ENCODE data around the gene ZNF536. TPM values are rescaled to one million over a fixed set of nuclear protein-coding genes. Genes with fewer than 3 reads are reported as not detected.

Gene ZNF536
- total RNA-seq, 1 experiment from 2014 or later: 0.35 TPM

DNA sequence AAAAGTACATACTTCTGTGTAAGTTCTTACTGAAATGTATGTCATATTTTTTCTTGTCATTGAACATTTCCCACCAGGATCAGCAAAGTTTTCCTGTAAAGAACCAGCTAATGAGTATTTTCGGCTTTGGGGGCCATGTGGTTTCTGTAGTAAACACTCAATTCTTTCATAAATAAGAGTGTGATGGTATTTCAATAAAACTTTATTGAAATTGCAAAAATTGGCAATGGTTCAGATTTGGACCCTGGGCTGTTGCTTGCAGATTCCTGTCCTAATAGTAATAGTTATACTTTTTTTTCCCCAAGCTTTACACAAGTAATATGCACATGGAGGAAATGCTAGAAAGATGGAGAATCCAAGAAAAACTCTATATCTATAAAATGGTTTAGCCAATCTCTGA, 83.7 kb downstream of the ZNF536 start:
- Mint-ChIP-seq H3K4me3 (no peak overlapping the region), H3K9me3 (no peaks in the 10 kb centered on the region), H3K27ac (no peak overlapping the region), H3K36me3 (no peaks in the 10 kb centered on the region), H3K27me3 (ENCODE audit: low read depth) (no peaks in the 10 kb centered on the region), H3K4me1 (peaks cover 9% of the 10 kb centered on the region)
- TF ChIP-seq CREM (CRISPR knock-in tag; IDR thresholded peaks at IDR 0.05): no peak
- no peak for TF ChIP-seq ZNF416 (CRISPR knock-in tag; IDR thresholded peaks at IDR 0.05)
- no peak for TF ChIP-seq NFE2L1 (CRISPR knock-in tag; IDR thresholded peaks at IDR 0.05)
- no peak for TF ChIP-seq SMAD4 (CRISPR knock-in tag; IDR thresholded peaks at IDR 0.05)
- no peak for TF ChIP-seq KAT7 (CRISPR knock-in tag; IDR thresholded peaks at IDR 0.05; ENCODE audit: borderline replicate concordance)
- no peak for TF ChIP-seq ELF4 (CRISPR knock-in tag; IDR thresholded peaks at IDR 0.05; ENCODE audit: low read depth)
- no peak for TF ChIP-seq CBFB (CRISPR knock-in tag; IDR thresholded peaks at IDR 0.05; ENCODE audit: low read depth)
- TF ChIP-seq, protein P1, sequence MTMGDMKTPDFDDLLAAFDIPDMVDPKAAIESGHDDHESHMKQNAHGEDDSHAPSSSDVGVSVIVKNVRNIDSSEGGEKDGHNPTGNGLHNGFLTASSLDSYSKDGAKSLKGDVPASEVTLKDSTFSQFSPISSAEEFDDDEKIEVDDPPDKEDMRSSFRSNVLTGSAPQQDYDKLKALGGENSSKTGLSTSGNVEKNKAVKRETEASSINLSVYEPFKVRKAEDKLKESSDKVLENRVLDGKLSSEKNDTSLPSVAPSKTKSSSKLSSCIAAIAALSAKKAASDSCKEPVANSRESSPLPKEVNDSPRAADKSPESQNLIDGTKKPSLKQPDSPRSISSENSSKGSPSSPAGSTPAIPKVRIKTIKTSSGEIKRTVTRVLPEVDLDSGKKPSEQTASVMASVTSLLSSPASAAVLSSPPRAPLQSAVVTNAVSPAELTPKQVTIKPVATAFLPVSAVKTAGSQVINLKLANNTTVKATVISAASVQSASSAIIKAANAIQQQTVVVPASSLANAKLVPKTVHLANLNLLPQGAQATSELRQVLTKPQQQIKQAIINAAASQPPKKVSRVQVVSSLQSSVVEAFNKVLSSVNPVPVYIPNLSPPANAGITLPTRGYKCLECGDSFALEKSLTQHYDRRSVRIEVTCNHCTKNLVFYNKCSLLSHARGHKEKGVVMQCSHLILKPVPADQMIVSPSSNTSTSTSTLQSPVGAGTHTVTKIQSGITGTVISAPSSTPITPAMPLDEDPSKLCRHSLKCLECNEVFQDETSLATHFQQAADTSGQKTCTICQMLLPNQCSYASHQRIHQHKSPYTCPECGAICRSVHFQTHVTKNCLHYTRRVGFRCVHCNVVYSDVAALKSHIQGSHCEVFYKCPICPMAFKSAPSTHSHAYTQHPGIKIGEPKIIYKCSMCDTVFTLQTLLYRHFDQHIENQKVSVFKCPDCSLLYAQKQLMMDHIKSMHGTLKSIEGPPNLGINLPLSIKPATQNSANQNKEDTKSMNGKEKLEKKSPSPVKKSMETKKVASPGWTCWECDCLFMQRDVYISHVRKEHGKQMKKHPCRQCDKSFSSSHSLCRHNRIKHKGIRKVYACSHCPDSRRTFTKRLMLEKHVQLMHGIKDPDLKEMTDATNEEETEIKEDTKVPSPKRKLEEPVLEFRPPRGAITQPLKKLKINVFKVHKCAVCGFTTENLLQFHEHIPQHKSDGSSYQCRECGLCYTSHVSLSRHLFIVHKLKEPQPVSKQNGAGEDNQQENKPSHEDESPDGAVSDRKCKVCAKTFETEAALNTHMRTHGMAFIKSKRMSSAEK (CRISPR knock-in tag; IDR thresholded peaks at IDR 0.05; ENCODE audit: borderline replicate concordance): no peak
- TF ChIP-seq FOXK1 (CRISPR knock-in tag; IDR thresholded peaks at IDR 0.05): no peak
- no peak for TF ChIP-seq ZBTB21 (CRISPR knock-in tag; IDR thresholded peaks at IDR 0.05; ENCODE audit: borderline replicate concordance)
- ATAC-seq: no peak
- CTCF ChIA-PET: no interaction called here
- POLR2A ChIA-PET: no interaction called here
- no peak for DNase-seq (ENCODE audit: low spot score)

DNA sequence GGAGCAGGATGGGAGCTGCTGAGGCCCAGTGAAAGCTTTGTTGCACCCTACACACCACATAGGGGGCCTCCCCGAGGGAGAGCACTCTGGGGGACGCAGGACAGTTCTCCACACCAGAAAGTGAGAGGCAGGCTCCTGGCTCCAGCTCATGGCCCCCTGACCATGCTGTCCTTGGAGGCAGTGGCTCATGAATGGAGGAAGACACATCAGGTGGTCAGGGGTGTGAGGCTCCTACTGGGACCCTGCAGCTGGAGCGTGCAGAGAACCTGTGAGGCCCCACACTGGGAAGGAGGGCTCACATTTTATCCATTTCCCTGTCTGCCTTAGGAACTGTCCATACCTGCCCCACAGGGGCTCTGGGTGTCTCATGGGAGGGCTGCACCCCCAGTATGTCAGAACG, 85.3 kb downstream of the ZNF536 start:
- POLR2A ChIA-PET: no interaction called here
- no peak for ATAC-seq
- Mint-ChIP-seq H3K27me3 (ENCODE audit: low read depth) (no peaks in the 10 kb centered on the region), H3K36me3 (no peaks in the 10 kb centered on the region), H3K9me3 (no peaks in the 10 kb centered on the region), H3K4me1 (0 out of 2 replicates have a peak, but pooled peaks cover 4% of the 10 kb centered on the region), H3K4me3 (no peak overlapping the region), H3K27ac (no peak overlapping the region)
- no peak for DNase-seq (ENCODE audit: low spot score)
- TF ChIP-seq, protein P2, sequence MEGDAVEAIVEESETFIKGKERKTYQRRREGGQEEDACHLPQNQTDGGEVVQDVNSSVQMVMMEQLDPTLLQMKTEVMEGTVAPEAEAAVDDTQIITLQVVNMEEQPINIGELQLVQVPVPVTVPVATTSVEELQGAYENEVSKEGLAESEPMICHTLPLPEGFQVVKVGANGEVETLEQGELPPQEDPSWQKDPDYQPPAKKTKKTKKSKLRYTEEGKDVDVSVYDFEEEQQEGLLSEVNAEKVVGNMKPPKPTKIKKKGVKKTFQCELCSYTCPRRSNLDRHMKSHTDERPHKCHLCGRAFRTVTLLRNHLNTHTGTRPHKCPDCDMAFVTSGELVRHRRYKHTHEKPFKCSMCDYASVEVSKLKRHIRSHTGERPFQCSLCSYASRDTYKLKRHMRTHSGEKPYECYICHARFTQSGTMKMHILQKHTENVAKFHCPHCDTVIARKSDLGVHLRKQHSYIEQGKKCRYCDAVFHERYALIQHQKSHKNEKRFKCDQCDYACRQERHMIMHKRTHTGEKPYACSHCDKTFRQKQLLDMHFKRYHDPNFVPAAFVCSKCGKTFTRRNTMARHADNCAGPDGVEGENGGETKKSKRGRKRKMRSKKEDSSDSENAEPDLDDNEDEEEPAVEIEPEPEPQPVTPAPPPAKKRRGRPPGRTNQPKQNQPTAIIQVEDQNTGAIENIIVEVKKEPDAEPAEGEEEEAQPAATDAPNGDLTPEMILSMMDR (IDR thresholded peaks at IDR 0.05): no peak
- no peak for TF ChIP-seq HMGXB4 (CRISPR knock-in tag; IDR thresholded peaks at IDR 0.05)
- TF ChIP-seq, protein P3, sequence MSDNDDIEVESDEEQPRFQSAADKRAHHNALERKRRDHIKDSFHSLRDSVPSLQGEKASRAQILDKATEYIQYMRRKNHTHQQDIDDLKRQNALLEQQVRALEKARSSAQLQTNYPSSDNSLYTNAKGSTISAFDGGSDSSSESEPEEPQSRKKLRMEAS (CRISPR knock-in tag; IDR thresholded peaks at IDR 0.05): no peak
- TF ChIP-seq, protein P4, sequence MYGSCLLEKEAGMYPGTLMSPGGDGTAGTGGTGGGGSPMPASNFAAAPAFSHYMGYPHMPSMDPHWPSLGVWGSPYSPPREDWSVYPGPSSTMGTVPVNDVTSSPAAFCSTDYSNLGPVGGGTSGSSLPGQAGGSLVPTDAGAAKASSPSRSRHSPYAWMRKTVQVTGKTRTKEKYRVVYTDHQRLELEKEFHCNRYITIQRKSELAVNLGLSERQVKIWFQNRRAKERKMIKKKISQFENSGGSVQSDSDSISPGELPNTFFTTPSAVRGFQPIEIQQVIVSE (CRISPR knock-in tag; IDR thresholded peaks at IDR 0.05; ENCODE audit: borderline replicate concordance): no peak
- TF ChIP-seq, protein P5, sequence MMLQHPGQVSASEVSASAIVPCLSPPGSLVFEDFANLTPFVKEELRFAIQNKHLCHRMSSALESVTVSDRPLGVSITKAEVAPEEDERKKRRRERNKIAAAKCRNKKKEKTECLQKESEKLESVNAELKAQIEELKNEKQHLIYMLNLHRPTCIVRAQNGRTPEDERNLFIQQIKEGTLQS (CRISPR knock-in tag; conservative IDR thresholded peaks at IDR 0.05): no peak
- no peak for TF ChIP-seq PRRX2 (CRISPR knock-in tag; IDR thresholded peaks at IDR 0.05)
- TF ChIP-seq FOXP1 (CRISPR knock-in tag; IDR thresholded peaks at IDR 0.05; ENCODE audit: borderline replicate concordance): no peak
- TF ChIP-seq SOX15 (CRISPR knock-in tag; IDR thresholded peaks at IDR 0.05): no peak
- TF ChIP-seq, protein P6, sequence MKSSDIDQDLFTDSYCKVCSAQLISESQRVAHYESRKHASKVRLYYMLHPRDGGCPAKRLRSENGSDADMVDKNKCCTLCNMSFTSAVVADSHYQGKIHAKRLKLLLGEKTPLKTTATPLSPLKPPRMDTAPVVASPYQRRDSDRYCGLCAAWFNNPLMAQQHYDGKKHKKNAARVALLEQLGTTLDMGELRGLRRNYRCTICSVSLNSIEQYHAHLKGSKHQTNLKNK (CRISPR knock-in tag; IDR thresholded peaks at IDR 0.05): no peak
- CTCF ChIA-PET: interaction anchor here (0.7 kb wide), 2 partner anchors 65 to 226 kb away, joined by 3 read pairs; no protein-coding TSS in a partner anchor
